Measurements from ENCODE around the gene PDCD1LG2.

- no peak for TF ChIP-seq CTCF (IDR thresholded peaks at IDR 0.05)
- TF ChIP-seq POLR2A (IDR thresholded peaks at IDR 0.05): no peak
Observed at GRCh38 chr9:5575000-5575399, 64.7 kb downstream of the PDCD1LG2 start.
